KMS-11 (cell line): ENCODE measurements around the gene PPP1CB.

Experiments
- H2AFZ ChIP-seq: fragments of 200-600 bp; sonication (generic); 2 replicates; pipeline ENCODE4 v1.6.1; 2016; ENCODE audit warnings: antibody characterized with exemption, mixed run types, low read depth
- H3K27ac ChIP-seq: fragments of 200-600 bp; sonication (generic); 2 replicates; pipeline ENCODE4 v1.6.1; 2016; ENCODE audit warnings: mild to moderate bottlenecking, mixed run types
- H3K27me3 ChIP-seq: fragments of 200-600 bp; sonication (generic); 2 replicates; pipeline ENCODE4 v1.6.1; 2017; ENCODE audit warnings: mild to moderate bottlenecking, low read depth, mixed run types, moderate library complexity; ENCODE audit not compliant: insufficient read depth
- H3K36me3 ChIP-seq: fragments of 200-600 bp; sonication (generic); 2 replicates; pipeline ENCODE4 v1.6.1; 2017; ENCODE audit warnings: mild to moderate bottlenecking, mixed run types; ENCODE audit not compliant: insufficient read depth
- H3K4me1 ChIP-seq: fragments of 200-600 bp; sonication (generic); 2 replicates; pipeline ENCODE4 v1.6.1; 2016; ENCODE audit warnings: mild to moderate bottlenecking, low read depth, mixed run types; ENCODE audit not compliant: poor library complexity, severe bottlenecking
- H3K4me2 ChIP-seq: fragments of 200-600 bp; sonication (generic); 2 replicates; pipeline ENCODE4 v1.7.0; 2016; ENCODE audit warnings: mild to moderate bottlenecking, mixed run types
- H3K4me3 ChIP-seq: fragments of 200-600 bp; sonication (generic); IDR thresholded peaks from 2 replicates; pipeline ENCODE4 v1.6.1; 2017; ENCODE audit warnings: low read depth, low read length, mixed read lengths; ENCODE audit not compliant: insufficient read depth
- H3K79me2 ChIP-seq: fragments of 200-600 bp; sonication (generic); 2 replicates; pipeline ENCODE4 v1.6.1; 2016; ENCODE audit warnings: low read depth, mixed run types; ENCODE audit not compliant: insufficient read depth
- H3K9ac ChIP-seq: fragments of 200-600 bp; sonication (generic); 2 replicates; pipeline ENCODE4 v1.6.1; 2016; ENCODE audit warnings: mild to moderate bottlenecking, mixed run types
- H4K20me1 ChIP-seq: fragments of 200-600 bp; sonication (generic); 2 replicates; pipeline ENCODE4 v1.6.1; 2016; ENCODE audit warnings: mild to moderate bottlenecking, mixed run types; ENCODE audit not compliant: insufficient read depth
- TF ChIP-seq, protein P1 (sequence below): fragments of 200-600 bp; sonication (generic); conservative IDR thresholded peaks from 2 replicates; pipeline ENCODE4 v1.6.1; 2017; ENCODE audit warnings: low read depth, mild to moderate bottlenecking, antibody characterized with exemption, low read length, moderate library complexity, mixed read lengths

Gene PPP1CB

DNA sequence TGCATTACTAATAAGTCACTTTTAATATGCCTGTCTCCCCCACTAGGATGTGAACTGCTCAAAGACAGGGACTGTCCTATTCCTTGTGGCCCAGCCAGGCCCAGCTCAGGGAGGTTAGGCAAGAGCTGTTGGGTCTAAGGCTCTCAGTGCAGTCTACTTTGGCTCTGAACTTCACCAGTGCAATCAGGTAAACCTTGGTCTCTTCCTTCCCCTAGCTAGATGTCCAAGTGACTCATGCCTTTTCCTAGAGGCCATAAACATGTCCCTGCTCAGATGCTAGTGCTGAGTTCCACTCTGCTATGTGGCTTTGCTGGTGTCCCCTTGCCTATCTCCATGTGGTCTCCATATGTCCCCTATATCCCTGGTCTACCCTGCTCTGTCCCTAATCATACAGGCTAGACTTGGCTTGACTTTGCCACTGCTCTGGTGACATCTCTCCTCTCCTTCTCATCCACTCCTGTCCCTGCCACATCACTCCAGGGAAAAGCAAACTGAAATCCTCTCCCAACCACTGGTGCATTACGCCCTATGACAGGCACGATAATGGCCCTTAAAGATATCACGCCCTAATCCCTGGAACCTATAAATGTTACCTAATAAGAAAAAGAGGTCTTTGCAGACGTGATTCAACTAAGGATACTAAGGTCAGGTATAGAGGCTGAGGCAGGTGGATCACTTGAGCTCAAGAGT is 45.7 kb upstream of the PPP1CB start:
- Histone ChIP-seq H3K4me2 (no peak overlapping the region), H3K79me2 (no peaks in the 10 kb centered on the region), H3K4me3 (no peak overlapping the region)

DNA sequence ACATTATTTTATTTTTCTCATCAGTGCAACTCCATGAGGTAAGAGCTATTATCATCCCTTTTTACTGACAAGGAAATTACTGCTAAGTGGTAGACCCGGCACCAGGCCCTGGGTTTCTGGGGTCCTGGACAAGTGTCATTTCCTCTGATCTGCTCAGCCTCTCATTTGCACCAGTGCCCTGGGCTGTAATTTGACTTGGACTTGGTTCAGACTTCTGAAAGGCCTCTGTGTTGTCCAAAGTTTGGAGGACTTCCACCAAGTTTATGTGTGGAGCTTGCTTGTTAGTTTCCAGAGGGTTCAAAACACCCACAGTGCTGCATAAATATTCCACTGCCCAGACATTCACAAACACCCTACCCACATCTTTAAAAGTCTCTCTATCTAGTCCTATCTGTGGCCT is 44.0 kb upstream of the PPP1CB start:
- no peak overlapping the region for H3K9ac ChIP-seq
- no peaks in the 10 kb centered on the region for H3K36me3 ChIP-seq
- H2AFZ ChIP-seq = no peak overlapping the region
- H4K20me1 ChIP-seq = no peaks in the 10 kb centered on the region
- H3K4me2 ChIP-seq = no peak overlapping the region
- no peak overlapping the region for H3K27ac ChIP-seq
- no peak overlapping the region for H3K4me3 ChIP-seq
- TF ChIP-seq, protein P1, sequence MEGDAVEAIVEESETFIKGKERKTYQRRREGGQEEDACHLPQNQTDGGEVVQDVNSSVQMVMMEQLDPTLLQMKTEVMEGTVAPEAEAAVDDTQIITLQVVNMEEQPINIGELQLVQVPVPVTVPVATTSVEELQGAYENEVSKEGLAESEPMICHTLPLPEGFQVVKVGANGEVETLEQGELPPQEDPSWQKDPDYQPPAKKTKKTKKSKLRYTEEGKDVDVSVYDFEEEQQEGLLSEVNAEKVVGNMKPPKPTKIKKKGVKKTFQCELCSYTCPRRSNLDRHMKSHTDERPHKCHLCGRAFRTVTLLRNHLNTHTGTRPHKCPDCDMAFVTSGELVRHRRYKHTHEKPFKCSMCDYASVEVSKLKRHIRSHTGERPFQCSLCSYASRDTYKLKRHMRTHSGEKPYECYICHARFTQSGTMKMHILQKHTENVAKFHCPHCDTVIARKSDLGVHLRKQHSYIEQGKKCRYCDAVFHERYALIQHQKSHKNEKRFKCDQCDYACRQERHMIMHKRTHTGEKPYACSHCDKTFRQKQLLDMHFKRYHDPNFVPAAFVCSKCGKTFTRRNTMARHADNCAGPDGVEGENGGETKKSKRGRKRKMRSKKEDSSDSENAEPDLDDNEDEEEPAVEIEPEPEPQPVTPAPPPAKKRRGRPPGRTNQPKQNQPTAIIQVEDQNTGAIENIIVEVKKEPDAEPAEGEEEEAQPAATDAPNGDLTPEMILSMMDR = no peak
- H3K4me1 ChIP-seq = no peaks in the 10 kb centered on the region
- no peaks in the 10 kb centered on the region for H3K79me2 ChIP-seq
- H3K27me3 ChIP-seq = no peaks in the 10 kb centered on the region

More for the DNA sequence above, 45.7 kb upstream of the PPP1CB start:
- no peak overlapping the region for H2AFZ ChIP-seq
- H3K27me3 ChIP-seq = no peaks in the 10 kb centered on the region
- no peak overlapping the region for H3K27ac ChIP-seq
- H3K36me3 ChIP-seq = no peaks in the 10 kb centered on the region
- no peak overlapping the region for H3K9ac ChIP-seq
- no peaks in the 10 kb centered on the region for H4K20me1 ChIP-seq
- TF ChIP-seq, protein P1 = no peak
- H3K4me1 ChIP-seq = no peaks in the 10 kb centered on the region

DNA sequence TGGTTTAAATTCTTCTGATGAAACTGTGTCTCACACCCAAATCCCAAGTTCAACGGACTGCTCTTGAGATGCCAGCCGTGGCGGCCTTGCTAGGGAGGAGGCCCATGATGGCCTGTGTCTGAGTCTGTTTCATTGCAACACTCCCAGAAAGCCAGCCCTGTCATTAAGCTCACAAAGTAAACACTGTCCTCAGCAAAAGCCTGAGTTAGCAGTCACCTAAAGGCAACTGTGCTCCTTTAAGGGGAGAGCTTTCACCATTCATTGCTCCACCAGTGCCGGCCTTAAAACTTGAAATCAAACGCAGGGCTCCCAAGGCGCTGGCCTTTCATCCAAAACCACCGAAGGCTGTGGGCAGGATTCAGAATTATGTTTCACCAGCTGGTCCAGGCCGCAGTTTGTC is 42.5 kb upstream of the PPP1CB start:
- Histone ChIP-seq H2AFZ (no peak overlapping the region), H3K4me1 (no peaks in the 10 kb centered on the region), H3K4me3 (no peak overlapping the region), H3K4me2 (no peak overlapping the region), H3K36me3 (no peaks in the 10 kb centered on the region), H3K27me3 (no peaks in the 10 kb centered on the region), H4K20me1 (no peaks in the 10 kb centered on the region), H3K27ac (no peak overlapping the region), H3K9ac (no peak overlapping the region), H3K79me2 (no peaks in the 10 kb centered on the region)
- TF ChIP-seq, protein P1 = no peak

DNA sequence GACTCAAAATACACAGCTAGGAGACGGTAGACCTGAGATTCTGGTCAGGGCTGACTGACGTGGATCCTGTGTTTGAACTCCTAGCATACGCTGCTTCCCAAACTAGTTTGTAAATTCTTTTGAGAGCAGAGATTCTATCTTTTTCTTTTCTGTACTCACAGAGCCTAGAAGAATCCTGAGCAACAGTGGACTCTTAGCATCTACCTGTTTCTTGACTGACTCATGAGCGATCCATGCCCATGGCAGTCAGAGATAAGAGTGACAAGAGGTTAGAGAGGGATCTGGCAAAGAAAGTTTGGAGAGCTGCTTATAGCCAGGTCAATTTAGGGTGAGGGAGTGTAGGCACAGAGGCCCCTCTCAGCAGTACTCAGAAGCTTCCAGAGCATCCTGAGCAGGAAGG is 41.1 kb upstream of the PPP1CB start:
- H3K27me3 ChIP-seq = no peaks in the 10 kb centered on the region
- H3K27ac ChIP-seq = no peak overlapping the region
- H4K20me1 ChIP-seq = no peaks in the 10 kb centered on the region
- H3K4me2 ChIP-seq = no peak overlapping the region
- no peaks in the 10 kb centered on the region for H3K36me3 ChIP-seq
- H3K79me2 ChIP-seq = no peaks in the 10 kb centered on the region
- TF ChIP-seq, protein P1 = no peak
- no peak overlapping the region for H2AFZ ChIP-seq
- H3K9ac ChIP-seq = no peak overlapping the region
- H3K4me1 ChIP-seq = no peaks in the 10 kb centered on the region
- no peak overlapping the region for H3K4me3 ChIP-seq
